Mesenchymal stem cell (in vitro differentiated cells and primary cell): Measurements from ENCODE around the gene FTL.

Experiments
- DNase-seq: peaks from one replicate; pipeline ENCODE4 v3.0.0-alpha.2; 2013
- H2AFZ ChIP-seq: one replicate; pipeline ENCODE4 v1.6.1; 2013; ENCODE audit warnings: low read depth, mild to moderate bottlenecking, control low read depth, inconsistent platforms, low read length, moderate library complexity
- H2AK5ac ChIP-seq: 2 replicates; pipeline ENCODE4 v1.6.1; 2013; ENCODE audit warnings: low read length, moderate library complexity, mild to moderate bottlenecking, inconsistent platforms; ENCODE audit not compliant: severe bottlenecking
- H2BK120ac ChIP-seq: one replicate; pipeline ENCODE4 v1.6.1; 2013; ENCODE audit warnings: low read depth, mild to moderate bottlenecking, inconsistent platforms, low read length, moderate library complexity
- H2BK12ac ChIP-seq, 2 experiments: one replicate each; pipeline ENCODE4 v1.6.1; 2013; ENCODE audit warnings: inconsistent platforms in 2 of 2, low read length in 2 of 2, mild to moderate bottlenecking in 2 of 2, moderate library complexity in 2 of 2, control low read depth in 1 of 2
- H2BK15ac ChIP-seq: one replicate; pipeline ENCODE4 v1.6.1; 2013; ENCODE audit warnings: mild to moderate bottlenecking, low read depth, inconsistent platforms; ENCODE audit not compliant: poor library complexity, severe bottlenecking
- H2BK5ac ChIP-seq: 2 replicates; pipeline ENCODE4 v1.6.1; 2013; ENCODE audit warnings: low read depth, mild to moderate bottlenecking, low read length, control low read depth, inconsistent platforms; ENCODE audit not compliant: poor library complexity, severe bottlenecking
- H3K14ac ChIP-seq, 2 experiments: one replicate each; pipeline ENCODE4 v1.6.1; 2013; ENCODE audit warnings: inconsistent platforms in 2 of 2, low read length in 2 of 2, control low read depth in 1 of 2, mild to moderate bottlenecking in 1 of 2, moderate library complexity in 1 of 2
- H3K18ac ChIP-seq, 2 experiments: one replicate each; pipeline ENCODE4 v1.6.1; 2013; ENCODE audit warnings: inconsistent platforms in 2 of 2, low read length in 2 of 2, control low read depth in 1 of 2, low read depth in 1 of 2, mild to moderate bottlenecking in 1 of 2
- H3K23ac ChIP-seq, 2 experiments: one replicate each; pipeline ENCODE4 v1.6.1; 2013; ENCODE audit warnings: inconsistent platforms in 2 of 2, low read length in 2 of 2, mild to moderate bottlenecking in 2 of 2, moderate library complexity in 2 of 2, control low read depth in 1 of 2
- H3K27ac ChIP-seq: 2 replicates; pipeline ENCODE4 v1.5.1; 2013; ENCODE audit warnings: mild to moderate bottlenecking, moderate library complexity, low read length, control low read depth, inconsistent platforms; ENCODE audit not compliant: poor library complexity, severe bottlenecking
- H3K27me3 ChIP-seq, 2 experiments: 2 replicates each; pipeline versions ENCODE4 v1.6.1 to v1.7.0; 2013; ENCODE audit warnings: low read length in 2 of 2, mild to moderate bottlenecking in 2 of 2, moderate library complexity in 2 of 2, control low read depth in 1 of 2, inconsistent platforms in 1 of 2; ENCODE audit not compliant: control insufficient read depth in 1 of 2, insufficient read depth in 1 of 2
- H3K36me3 ChIP-seq, 2 experiments: 2 replicates each; pipeline versions ENCODE4 v1.6.1 to v1.7.0; 2013; ENCODE audit warnings: low read length in 2 of 2, control low read depth in 1 of 2, inconsistent platforms in 1 of 2, low read depth in 1 of 2, mild to moderate bottlenecking in 1 of 2; ENCODE audit not compliant: insufficient read depth in 2 of 2, control insufficient read depth in 1 of 2
- H3K4ac ChIP-seq, 2 experiments: one replicate each; pipeline ENCODE4 v1.6.1; 2013; ENCODE audit warnings: inconsistent platforms in 2 of 2, low read length in 2 of 2, mild to moderate bottlenecking in 2 of 2, moderate library complexity in 2 of 2, control low read depth in 1 of 2, low read depth in 1 of 2
- H3K4me1 ChIP-seq: 2 replicates; pipeline ENCODE4 v1.6.1; 2013; ENCODE audit warnings: low read depth, low read length, control low read depth; ENCODE audit not compliant: control insufficient read depth, insufficient read depth
- H3K4me2 ChIP-seq: 2 replicates; pipeline ENCODE4 v1.6.1; 2013; ENCODE audit warnings: low read length, mild to moderate bottlenecking, inconsistent platforms; ENCODE audit not compliant: poor library complexity, severe bottlenecking
- H3K4me3 ChIP-seq, 2 experiments: 2 replicates each; pipeline versions ENCODE4 v1.5.1 to v1.7.0; 2013; ENCODE audit warnings: low read length in 2 of 2, mild to moderate bottlenecking in 2 of 2, control low read depth in 1 of 2, low read depth in 1 of 2; ENCODE audit not compliant: insufficient read depth in 1 of 2
- H3K79me1 ChIP-seq: replicated peaks from 2 replicates; pipeline ENCODE4 v1.6.1; 2013; ENCODE audit warnings: mild to moderate bottlenecking, control low read depth, low read length, inconsistent platforms; ENCODE audit not compliant: poor library complexity, severe bottlenecking
- H3K9ac ChIP-seq: 2 replicates; pipeline ENCODE4 v1.7.0; 2013; ENCODE audit warnings: mild to moderate bottlenecking, low read length, moderate library complexity
- H3K9me3 ChIP-seq: 2 replicates; pipeline ENCODE4 v1.7.0; 2013; ENCODE audit warnings: mild to moderate bottlenecking, low read length; ENCODE audit not compliant: control insufficient read depth
- H4K8ac ChIP-seq: one replicate; pipeline ENCODE4 v1.6.1; 2013; ENCODE audit warnings: inconsistent platforms, mild to moderate bottlenecking, low read length, moderate library complexity
- H4K91ac ChIP-seq: one replicate; pipeline ENCODE4 v1.6.1; 2013; ENCODE audit warnings: mild to moderate bottlenecking, low read length, inconsistent platforms
- WGBS: methylation state at CpG from one replicate; pipeline ENCODE4 v1.1.7; 2013; ENCODE audit warnings: mixed read lengths; 5-methylcytosine and 5-hydroxymethylcytosine counted together

The FTL gene

DNA sequence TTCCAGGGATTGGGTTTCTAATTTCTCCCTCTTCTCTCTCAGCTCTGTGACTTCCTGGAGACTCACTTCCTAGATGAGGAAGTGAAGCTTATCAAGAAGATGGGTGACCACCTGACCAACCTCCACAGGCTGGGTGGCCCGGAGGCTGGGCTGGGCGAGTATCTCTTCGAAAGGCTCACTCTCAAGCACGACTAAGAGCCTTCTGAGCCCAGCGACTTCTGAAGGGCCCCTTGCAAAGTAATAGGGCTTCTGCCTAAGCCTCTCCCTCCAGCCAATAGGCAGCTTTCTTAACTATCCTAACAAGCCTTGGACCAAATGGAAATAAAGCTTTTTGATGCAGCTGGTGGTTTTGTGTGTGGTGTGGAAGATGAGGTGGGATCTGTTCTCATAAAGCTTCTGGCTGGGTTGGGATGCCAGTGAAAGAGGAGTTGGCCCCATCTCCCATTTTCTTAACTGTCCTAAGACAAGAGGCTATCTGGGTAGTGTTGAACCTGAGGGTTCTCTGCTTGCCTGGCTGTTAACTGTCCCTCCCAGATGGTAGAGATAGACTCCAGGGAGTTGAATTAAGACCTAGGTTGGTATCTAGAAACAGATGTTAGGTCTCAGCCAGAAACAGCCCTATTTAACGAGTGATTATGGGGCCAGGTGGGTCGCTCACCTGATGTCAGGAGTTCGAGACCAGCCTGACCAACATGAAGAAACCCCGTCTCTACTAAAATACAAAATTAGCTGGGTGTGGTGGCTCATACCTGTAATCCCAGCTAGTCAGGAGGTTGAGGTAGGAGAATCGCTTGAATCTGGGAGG, 1.6 kb downstream of the FTL start:
- no peak overlapping the region for H2AK5ac ChIP-seq
- H3K27me3 ChIP-seq: no peaks in the 10 kb centered on the region
- H3K79me1 ChIP-seq: peaks cover 4% of the 10 kb centered on the region
- H2BK5ac ChIP-seq: no peak overlapping the region
- H2BK12ac ChIP-seq: no peak overlapping the region
- H3K4ac ChIP-seq: no peak overlapping the region
- H3K4me2 ChIP-seq: peak overlapping the region; percentile 64
- H3K4me3 ChIP-seq: peak overlapping the region; percentile 88 to 100
- no peak overlapping the region for H4K91ac ChIP-seq
- no peak overlapping the region for H2BK120ac ChIP-seq
- no peak overlapping the region for H2AFZ ChIP-seq
- peaks cover 48 to 56% of the 10 kb centered on the region in 2 experiments for H3K36me3 ChIP-seq
- H4K8ac ChIP-seq: no peak overlapping the region
- H3K27ac ChIP-seq: peak overlapping the region; percentile 84
- H2BK15ac ChIP-seq: no peak overlapping the region
- H3K18ac ChIP-seq: no peak overlapping the region
- 79% methylated on average over 8 of the region's 10 CpGs for WGBS
- no peak overlapping the region for H3K23ac ChIP-seq
- peaks cover 41% of the 10 kb centered on the region for H3K4me1 ChIP-seq
- peak overlapping the region; percentile 98 for H3K9ac ChIP-seq
- no peaks in the 10 kb centered on the region for H3K9me3 ChIP-seq
- peak; percentile 35 for DNase-seq
- H3K14ac ChIP-seq: peak overlapping the region in 1 of 2 experiments; percentile 62

DNA sequence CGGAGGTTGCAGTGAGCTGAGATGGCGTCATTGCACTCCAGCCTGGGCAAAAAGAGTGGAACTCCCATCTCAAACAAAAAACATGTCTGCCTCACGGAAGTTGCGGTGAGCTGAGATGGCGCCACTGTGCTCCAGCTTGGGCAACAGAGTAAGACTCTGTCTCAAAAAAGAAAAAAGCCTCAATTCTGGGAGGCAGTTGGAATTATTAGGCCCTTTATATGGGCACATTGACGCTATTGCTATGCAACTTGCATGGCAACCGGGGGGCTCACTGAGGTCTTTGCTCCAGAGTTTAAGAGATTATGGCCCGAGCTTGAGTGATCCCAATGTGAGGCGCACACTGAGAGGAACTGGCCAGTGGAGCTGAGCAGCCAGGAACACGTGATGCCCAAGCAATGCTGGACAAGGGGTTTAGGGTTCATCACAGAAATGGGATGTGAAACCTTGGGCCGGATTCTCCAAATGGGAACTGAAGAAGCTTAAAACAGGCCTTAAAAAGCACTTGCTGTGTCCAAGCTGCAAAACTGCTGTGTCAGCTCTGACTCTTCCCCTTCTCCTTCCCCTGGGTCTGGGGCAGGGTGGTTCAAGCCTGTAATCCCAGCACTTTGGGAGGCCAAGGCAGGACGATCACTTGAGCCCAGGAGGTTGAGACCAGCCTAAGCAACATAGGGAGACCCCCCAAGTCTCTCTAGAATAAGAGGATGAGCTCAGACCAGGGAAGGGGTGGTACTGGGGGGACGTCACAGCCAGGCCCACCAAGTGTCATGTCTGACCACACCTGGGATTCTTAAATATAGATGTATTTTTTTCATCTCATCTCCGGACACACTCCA, 2.5 kb downstream of the FTL start:
- Histone ChIP-seq H3K36me3 (peaks cover 50 to 52% of the 10 kb centered on the region in 2 experiments), H3K27ac (peak overlapping the region; percentile 18), H2AFZ (no peak overlapping the region), H2BK15ac (no peak overlapping the region), H3K14ac (no peak overlapping the region), H2BK12ac (no peak overlapping the region), H2BK120ac (no peak overlapping the region), H4K8ac (no peak overlapping the region), H2BK5ac (no peak overlapping the region), H3K27me3 (no peaks in the 10 kb centered on the region), H2AK5ac (no peak overlapping the region), H3K4me3 (peak overlapping the region in 1 of 2 experiments; percentile 100), H3K9ac (peak overlapping the region; percentile 98), H4K91ac (no peak overlapping the region), H3K9me3 (no peaks in the 10 kb centered on the region), H3K4ac (no peak overlapping the region), H3K23ac (no peak overlapping the region), H3K79me1 (peaks cover 4% of the 10 kb centered on the region), H3K18ac (no peak overlapping the region), H3K4me1 (peaks cover 33% of the 10 kb centered on the region), H3K4me2 (peak overlapping the region; percentile 64)
- peak; percentile 90 for DNase-seq
- 73% methylated on average over 12 of the region's 14 CpGs for WGBS

DNA sequence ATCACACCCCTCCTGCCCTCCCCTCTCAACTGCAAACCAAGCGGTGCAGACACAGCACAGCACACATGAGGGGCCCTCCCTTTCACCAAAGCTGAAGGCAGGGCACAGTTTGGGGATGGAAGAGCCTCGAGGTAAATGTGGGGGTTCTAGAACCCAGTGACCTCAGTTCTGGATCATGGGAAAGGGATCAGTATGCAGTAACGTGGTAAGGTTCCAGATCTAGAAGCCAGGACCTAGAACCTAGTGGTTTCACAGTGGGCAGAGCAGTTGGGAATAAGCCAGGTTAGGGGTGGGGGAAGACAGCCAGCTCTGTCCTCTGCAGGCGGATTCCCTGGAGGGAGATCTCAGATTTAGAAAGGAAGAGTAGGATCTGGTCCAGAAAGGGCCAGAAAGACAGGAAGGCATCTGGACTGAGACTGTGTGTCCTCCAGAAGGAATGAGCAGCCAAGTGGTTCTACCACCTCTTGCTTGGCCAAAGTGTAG, 3.1 kb downstream of the FTL start:
- Histone ChIP-seq H2BK15ac (no peak overlapping the region), H3K23ac (no peak overlapping the region), H3K14ac (no peak overlapping the region), H3K36me3 (peaks cover 52 to 56% of the 10 kb centered on the region in 2 experiments), H2BK120ac (no peak overlapping the region), H3K79me1 (peaks cover 4% of the 10 kb centered on the region), H4K8ac (no peak overlapping the region), H3K27me3 (no peaks in the 10 kb centered on the region), H3K4me3 (no peak overlapping the region), H2BK12ac (no peak overlapping the region), H2BK5ac (no peak overlapping the region), H3K27ac (peak overlapping the region; percentile 18), H3K9me3 (no peaks in the 10 kb centered on the region), H3K9ac (peak overlapping the region; percentile 98), H3K4ac (no peak overlapping the region), H2AFZ (no peak overlapping the region), H3K4me2 (no peak overlapping the region), H2AK5ac (no peak overlapping the region), H3K4me1 (peaks cover 28% of the 10 kb centered on the region), H3K18ac (no peak overlapping the region), H4K91ac (no peak overlapping the region)
- peak; percentile 86 for DNase-seq
- 82% methylated on average over 4 of the region's 4 CpGs for WGBS

DNA sequence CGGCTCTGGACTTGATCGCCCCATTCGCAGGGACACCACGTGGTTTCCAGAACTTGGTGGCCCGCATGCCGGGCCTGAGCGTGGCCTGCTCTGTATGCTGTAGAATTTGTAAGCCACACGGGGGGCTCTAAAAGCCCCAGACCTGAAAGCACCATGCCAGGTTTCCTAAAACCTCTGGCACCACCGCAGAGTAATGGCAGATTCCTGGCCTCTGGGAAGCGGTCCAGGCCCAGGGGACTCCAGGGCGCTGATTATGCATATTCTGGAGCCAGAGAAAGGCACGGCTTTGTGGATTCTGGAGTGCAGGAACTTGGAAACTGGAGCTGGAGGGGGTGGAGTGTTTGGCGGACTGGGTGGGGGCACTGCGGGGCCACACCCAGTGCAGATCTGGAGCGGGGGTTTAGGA, 3.7 kb downstream of the FTL start:
- no peak overlapping the region for H3K4me2 ChIP-seq
- peak; percentile 71 for DNase-seq
- no peak overlapping the region for H3K18ac ChIP-seq
- H3K9me3 ChIP-seq: no peaks in the 10 kb centered on the region
- no peak overlapping the region for H2BK5ac ChIP-seq
- no peak overlapping the region for H2BK120ac ChIP-seq
- peaks cover 4% of the 10 kb centered on the region for H3K79me1 ChIP-seq
- no peak overlapping the region for H3K14ac ChIP-seq
- peaks cover 57 to 61% of the 10 kb centered on the region in 2 experiments for H3K36me3 ChIP-seq
- H2BK12ac ChIP-seq: no peak overlapping the region
- H4K91ac ChIP-seq: no peak overlapping the region
- H3K23ac ChIP-seq: no peak overlapping the region
- H3K4me1 ChIP-seq: peaks cover 22% of the 10 kb centered on the region
- no peak overlapping the region for H3K27ac ChIP-seq
- WGBS: 94% methylated on average over 15 of the region's 15 CpGs
- peak overlapping the region; percentile 25 for H3K9ac ChIP-seq
- H2BK15ac ChIP-seq: no peak overlapping the region
- no peak overlapping the region for H3K4me3 ChIP-seq
- no peak overlapping the region for H2AK5ac ChIP-seq
- H3K4ac ChIP-seq: no peak overlapping the region
- no peaks in the 10 kb centered on the region for H3K27me3 ChIP-seq
- no peak overlapping the region for H4K8ac ChIP-seq
- no peak overlapping the region for H2AFZ ChIP-seq
